Muscle of arm (tissue), 12 donors: ENCODE measurements around the gene CDH4. TPM values are rescaled to one million over a fixed set of nuclear protein-coding genes. Genes with fewer than 3 reads are reported as not detected.

Experiments
- DNase-seq: peaks from one replicate; pipeline ENCODE4 v3.0.0-alpha.2; 2013
- polyA plus RNA-seq, 12 donors: library from polyadenylated mRNA; unstranded; fragments of 120-200 nt; gene quantifications; one replicate each; pipeline ENCODE4 v1.2.1, GENCODE V29; 2013; ENCODE audit not compliant: insufficient read length in 12 of 12

Gene CDH4
- polyA plus RNA-seq, 12 donors = 0.79 to 1.4 (median 1.0) TPM; not detected in 2

- no peak for DNase-seq
Measured at GRCh38 chr20:61762886-61763739, 511.1 kb downstream of the CDH4 start.

DNA sequence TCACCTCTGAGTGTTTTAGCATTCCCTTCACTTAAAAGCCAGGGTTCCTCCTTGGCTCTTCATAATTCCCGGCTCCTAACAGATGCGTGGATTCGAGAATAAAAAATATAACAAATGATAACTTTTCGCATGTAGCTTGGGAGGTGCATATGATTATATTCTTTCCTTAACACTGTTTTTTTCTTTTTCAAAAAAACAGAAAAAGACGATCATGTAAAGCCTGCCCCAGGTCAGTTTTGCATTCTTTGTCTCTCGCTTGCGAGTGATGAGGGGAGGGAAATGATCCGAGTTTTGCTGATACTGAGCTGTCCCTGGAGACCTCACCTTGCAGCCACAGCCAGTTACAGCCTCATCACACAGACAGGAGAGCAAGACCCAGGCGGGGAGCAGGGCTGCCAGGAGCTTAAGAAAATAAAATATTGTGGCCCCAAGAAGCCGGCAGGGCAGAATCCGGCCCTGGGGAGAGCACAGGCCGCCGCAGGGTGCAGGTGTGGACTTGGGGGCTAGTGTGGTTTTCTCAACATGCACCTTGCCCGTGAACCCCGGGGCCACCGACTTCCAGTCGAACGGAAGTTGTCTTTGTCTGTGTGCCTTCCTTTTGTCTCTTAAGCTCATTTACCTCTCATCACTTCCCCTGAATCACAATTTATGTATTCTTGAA is 511.8 kb downstream of the CDH4 start:
- no peak for DNase-seq

- no peak for DNase-seq
Measured at GRCh38 chr20:61764471-61765025, 512.5 kb downstream of the CDH4 start.

DNA sequence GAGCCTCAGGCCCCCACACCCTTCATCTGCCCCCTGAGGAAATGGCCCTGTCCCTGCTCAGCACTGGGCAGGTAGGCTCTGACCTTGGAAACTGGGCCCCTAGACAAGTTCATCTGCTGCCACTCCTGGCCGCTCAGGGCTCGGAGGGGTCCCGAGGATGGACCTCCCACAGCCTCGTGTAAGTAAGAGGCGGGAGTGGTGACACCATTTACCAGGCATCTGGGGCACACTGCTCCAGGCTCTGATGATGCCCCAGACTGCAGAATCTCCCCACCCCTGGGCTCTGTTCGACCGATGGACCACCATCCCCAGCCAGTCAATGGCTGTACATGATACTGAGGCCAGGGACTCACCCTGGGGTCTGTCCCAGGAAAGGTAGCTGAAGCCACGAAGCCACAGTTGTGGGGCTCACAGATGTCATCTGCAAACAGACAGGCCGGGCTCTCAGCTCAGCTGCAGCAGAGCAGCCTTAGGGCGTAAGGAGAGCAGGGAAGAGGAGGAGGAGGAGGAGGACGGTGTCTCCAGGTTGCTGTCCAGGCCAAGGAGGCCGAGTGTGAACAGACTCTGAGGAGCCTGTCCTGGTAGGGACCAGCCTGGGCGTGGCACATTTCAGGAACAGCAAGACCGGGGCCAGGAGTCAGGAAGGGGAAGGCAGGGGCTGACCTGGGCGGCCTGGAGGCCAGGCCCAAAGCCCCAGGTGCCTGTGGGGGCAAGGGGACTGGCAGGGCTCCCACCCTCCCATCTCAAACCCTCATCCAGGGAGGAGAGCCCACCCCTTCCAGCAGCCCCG is 513.2 kb downstream of the CDH4 start:
- DNase-seq = no peak

GRCh38 chr20:61765871-61766654 is 514.0 kb downstream of the CDH4 start:
- DNase-seq = no peak

- DNase-seq = no peak
Measured at GRCh38 chr20:61766921-61767610, 515.0 kb downstream of the CDH4 start.

DNA sequence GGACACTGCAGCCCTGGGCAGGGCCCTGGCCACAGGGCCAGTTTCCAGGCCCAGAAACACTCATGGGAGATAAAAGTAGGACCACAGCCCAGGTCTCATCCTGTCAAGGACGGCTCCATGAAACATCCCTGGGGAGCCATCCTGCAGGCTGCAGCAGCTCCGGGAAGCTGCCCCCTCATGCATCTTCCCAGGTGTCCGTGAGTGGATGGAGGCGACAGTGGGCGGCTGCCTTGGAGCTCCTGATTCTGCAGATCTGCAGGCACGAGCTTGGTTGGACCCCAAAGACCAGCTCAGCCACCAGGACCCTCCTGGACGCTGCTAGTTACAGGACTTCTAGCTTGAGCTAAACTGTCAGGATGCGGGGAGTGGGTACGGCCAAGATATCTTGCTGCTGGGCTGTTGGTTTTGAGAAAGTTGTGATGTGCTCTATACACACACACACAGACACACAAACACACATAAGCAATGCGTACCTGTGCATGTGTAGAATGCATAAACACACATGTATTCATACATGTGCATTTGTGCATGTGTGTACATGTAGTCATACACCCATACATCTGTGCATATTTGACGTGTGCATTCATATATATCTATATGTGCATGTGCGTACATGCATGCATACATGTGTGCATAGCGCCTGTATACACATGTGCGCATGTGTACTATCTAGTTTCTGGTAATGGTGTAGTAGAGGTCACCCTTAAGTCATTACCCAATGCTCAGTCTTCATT is 515.9 kb downstream of the CDH4 start:
- DNase-seq = no peak

DNA sequence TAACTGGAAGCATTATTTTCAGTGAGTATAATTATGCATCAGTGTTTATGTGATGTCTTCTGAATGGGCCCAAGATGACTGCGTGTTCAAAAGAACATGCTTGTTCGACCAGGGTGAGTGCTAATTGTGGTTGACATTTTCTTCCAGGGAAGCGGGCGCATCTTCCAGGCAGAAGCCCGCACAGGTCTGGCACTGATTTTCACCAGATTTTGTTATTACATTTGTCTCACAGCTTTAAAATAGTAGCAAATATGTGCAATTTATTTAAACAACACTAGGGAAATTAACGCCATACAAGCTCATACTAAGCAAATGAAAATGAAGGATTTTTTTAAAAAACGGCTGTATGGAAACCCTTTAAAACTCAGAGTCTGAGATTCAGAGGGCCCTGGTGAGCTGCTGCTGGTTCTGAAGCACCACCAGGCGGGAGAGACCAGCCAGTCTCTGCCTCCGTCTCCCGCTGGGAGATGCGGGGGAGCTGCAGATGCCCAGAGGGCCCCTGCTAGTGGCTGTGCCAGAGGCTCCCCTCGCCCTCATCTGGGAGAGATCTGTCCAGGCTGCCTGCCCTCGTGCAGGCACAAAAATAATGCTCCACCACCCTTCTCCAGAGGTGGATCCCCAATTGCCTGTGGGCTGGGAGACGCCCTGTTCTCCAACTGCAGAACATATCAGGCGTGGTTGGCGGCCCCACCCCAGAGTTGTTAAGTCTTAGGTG is 516.7 kb downstream of the CDH4 start:
- DNase-seq = no peak

DNA sequence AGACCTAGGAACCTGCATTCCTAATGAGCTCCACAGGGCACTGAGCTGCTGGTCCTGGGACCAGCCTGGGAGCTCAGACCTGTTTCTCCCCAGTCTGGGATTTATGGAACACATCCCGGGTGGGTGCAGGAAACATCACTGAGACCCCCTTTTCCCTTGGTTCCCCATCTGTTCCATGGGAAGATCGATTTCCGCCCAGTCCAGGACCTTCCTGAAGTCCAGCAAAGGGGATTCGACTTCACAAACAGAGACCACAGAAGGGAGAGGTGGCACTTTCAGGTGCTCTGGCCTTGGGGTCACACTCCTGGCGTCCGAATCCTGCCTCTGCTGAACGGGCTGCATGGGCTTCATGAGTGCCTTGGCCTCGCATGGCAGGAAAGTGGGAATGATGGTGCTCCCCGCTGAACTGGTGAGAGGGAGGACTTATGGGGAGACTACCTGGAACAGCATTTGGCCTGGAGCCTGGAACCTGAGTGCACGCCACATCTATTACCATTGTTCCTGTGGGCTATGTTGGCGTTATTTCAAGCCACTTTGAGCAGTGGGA is 517.3 kb downstream of the CDH4 start:
- DNase-seq = no peak

DNA sequence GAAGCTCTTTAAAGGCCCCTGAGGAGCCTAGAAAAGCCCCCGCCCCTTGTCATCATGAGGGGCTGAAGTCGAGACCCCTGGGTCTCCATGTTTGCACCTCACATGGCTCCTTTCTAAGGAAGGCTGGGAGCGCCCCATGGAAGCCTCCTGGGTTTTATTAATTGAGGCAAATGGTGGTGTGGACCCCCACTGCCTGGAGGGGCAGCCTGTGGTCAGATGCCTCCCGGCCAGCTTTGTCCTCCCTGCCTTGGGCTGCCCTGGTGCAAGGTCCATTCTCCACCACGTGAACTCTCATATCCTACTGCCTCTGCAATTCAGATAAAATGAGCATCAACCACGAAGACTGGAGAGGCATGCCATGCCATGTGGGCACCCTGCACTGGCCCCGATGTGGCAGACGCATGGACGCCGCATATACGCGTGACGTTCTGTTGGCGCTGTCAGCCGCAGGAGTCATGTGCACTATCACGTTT is 518.1 kb downstream of the CDH4 start:
- DNase-seq = no peak

GRCh38 chr20:61771805-61772350 is 519.8 kb downstream of the CDH4 start:
- no peak for DNase-seq

DNA sequence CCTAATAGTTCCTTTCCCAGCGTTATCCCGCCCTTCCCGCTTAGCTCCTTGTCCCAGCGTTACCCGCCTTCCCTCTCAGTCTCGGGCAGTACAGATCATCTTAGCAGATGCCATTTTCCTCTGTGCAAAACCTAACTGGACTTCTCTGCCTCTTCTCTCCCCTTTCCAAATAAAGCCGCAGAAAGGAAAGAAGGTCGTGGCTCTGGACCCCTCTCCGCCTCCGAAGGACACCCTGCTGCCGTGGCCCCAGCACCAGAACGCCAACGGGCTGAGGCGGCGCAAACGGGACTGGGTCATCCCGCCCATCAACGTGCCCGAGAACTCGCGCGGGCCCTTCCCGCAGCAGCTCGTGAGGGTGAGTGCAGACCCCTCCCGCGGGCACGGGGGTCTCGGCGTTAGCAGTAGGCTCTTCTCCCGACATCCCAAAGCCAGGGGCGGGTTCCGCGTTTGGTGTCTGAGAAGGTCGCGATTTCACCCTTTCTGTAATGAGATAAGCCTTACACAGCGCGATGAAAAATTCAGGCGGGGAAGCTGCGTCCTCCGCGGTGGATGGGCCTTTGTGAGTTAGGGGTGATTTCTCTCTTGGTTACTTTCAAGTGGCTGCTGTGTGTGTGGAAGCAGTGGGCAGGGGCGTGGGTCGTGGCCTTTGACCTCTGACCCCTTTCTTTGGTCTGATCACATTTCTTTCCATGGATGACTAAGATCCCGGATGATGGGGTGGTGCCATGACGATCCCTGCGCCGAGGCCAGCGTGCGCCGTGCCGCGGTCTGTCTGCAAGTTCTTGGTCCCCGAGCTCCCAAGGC is 521.0 kb downstream of the CDH4 start:
- no peak for DNase-seq

- DNase-seq = no peak
Measured at GRCh38 chr20:61773926-61774587, 522.0 kb downstream of the CDH4 start.

DNA sequence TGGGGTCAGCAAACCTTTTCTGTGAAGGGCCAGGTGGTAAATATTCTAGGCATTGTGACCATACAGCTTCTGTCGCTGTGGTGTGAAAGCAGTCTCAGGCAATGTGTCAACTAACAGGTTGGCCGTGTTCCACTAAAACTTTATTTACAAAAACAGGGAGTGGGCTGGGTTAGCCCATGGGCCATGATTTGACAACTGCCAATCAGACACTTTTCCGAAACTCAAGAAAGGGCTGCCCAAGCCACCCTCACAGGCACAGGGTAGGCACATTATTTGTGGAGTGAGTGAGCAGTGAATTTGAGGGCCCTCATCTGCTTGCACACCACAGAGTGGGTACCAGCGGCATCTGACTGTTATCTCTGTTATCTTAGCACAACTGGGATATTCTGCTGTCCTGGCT is 523.4 kb downstream of the CDH4 start:
- DNase-seq = no peak

DNA sequence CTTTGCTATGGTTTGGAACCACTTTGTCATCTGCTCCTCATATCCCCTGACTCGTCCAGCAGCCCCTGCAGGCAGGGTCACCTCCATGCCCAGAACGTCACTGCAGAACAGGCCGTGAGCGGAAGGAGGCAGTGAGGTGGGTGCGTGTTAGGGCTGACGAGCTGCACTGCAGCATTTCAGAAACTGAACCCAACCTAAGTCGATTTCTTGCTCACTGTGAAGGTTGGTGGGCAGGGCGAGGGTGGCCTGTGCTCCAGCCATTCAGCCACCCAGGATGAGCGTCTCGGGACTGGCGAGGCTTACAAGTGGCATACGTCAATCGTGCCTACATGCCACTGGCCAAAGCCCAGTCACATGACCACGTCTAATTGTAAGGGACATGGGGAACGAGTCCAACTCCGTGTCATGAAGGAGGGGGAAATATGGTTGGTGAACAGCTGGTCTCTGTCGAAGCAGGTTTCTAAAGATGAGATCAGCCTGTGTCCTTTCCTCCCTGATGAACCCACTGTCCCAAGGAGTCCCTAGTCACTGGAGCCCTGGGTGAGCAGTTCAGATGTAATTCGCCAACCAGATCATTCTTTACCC is 524.5 kb downstream of the CDH4 start:
- no peak for DNase-seq

DNA sequence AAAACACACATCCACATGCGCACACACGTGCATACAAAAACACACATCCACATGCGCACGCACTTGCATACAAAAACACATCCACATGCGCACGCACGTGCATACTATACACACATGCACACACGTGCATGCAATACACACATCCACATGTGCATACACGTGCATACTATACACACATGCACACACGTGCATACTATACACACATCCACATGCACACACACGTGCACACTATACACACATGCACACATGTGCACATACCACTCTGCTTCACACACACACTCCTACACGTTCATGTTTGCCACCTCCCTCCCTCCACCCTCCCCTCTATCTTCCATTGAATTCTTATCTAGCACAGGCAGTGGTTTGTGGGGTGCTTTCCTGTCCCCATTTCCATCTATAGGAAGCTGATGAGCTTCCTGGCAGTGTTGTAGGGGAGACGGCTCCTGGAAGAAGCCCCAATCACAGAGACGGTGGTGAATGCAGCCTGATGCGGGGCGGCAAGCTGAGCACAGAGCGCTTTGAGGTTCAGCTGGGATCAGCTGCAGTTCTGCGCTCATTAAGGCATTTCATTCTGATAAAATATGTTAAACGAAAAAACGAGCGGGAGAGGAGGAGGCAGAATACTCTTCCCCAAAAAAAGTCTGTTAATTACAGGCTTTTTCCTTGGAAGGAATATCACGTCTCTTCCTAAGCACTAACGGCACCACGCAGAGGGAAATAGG is 525.9 kb downstream of the CDH4 start:
- no peak for DNase-seq
